ENCODE results near the gene BCLAF1.
"Not testable (repeated sequence)": the region's sequence is repeated elsewhere in the genome, so short reads cannot be mapped to it uniquely, and the experiment has no call there.

The BCLAF1 gene

DNA sequence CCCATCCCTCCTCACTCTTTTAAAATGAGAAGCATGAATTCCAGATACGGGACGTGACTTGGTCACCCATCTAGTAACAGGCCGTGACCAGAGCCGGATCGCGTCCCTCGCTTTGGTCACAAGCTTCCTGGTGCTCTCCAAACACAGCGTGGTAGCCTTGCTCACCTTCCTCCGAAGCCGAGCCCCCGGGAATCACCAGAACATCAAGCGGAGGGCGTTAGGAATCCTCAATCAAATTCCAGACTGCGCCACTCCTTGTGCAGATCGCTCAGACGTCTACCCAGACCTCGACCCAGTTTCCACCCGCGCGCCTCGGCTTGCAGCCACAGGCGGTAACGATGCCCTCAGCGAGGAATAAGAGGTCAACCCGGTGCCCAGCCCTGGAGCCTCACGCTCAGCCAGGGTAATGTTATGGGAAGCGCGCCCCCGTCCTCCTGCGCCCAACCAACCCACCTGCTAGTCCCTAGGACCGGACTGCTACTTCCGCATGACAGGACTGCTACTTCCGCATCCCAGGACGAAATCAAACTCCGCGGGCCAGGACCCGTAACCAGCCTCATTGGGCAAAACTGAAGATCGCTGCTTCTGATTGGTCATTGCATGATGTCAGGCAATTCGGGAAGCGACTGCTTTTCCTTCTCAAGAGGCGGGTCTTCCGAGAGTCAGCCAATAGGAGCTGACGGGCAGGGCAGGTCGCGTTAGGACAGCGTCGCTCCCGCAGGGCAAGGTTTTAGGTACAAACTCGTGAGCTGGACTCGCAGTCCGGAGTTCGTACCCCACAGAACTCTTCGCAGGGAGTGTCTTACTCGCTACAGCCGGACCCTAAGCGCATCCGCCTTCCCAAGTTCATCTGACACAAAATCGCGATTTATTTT lies 39.6 kb downstream of the BCLAF1 start, which contains the start of gene MTFR2:
Gene MTFR2 (minus strand): TSS at position 501 of the 875 bp plus-strand sequence. CDS start 1,212 bp downstream, outside the sequence.
- peak; percentile 97 for DNase-seq (ENCODE audit: low read depth)

DNA sequence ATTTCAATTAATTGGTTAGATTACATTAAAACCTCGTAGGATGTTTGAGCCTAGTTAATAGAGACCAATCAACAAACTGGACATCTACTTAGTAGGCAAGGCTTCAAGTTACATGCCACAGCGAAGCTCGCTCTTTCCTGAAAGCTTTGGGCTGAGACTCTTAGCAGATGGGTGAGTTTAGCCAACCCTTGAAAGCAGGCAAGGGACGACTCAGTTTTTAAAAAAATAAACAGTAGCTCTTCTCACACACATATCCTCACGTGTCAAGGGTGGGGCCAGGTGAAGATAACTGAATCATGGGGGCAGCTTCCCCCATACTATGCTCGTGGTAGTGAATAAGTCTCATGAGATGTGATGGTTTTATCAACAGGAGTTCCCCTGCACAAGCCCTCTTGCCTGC lies 40.3 kb downstream of the BCLAF1 start:
- no peak for DNase-seq (ENCODE audit: low read depth)

- no peak for DNase-seq (ENCODE audit: low read depth)
Measured at GRCh38 chr6:136244061-136244616, 45.5 kb downstream of the BCLAF1 start.

- DNase-seq (ENCODE audit: low read depth): no peak
Measured at GRCh38 chr6:136236466-136237293, 53.0 kb downstream of the BCLAF1 start.

DNA sequence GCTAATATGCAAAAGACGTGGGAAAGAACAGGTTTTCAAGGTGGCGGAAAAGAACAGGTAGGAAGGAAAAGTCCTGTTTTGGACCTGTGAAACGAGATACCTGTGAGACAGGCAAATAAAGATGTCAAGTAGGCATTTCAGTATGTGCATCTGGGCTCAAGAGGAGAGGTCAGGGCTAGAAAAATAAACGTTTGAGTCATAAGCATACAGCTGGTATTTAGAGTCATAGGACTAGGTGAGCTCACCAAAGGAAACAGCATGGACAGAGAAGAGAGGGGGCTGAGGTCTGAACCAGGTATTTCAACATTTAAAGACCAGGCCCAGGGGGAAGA lies 54.4 kb downstream of the BCLAF1 start:
- DNase-seq (ENCODE audit: low read depth): no peak

DNA sequence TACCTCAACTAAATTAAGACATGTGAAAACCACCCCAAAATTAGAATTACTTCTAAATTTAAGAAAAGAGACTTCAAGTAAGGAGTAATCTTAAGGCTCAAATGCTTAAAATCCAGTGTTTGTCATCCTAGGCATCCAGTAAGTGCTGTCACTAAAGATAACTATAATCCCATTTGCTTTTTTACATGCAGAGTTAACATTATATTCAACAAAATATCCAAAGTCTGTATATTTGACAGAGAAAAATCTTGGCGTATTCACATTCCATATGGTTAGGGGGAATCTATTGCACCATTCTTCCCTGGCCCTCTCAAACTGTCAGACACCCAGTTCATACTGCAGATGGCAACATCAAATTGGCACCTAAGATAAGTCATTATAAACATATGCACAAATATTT lies 56.9 kb downstream of the BCLAF1 start:
- no peak for DNase-seq (ENCODE audit: low read depth)

- DNase-seq (ENCODE audit: low read depth): no peak
Measured at GRCh38 chr6:136230219-136230853, 59.3 kb downstream of the BCLAF1 start.

DNA sequence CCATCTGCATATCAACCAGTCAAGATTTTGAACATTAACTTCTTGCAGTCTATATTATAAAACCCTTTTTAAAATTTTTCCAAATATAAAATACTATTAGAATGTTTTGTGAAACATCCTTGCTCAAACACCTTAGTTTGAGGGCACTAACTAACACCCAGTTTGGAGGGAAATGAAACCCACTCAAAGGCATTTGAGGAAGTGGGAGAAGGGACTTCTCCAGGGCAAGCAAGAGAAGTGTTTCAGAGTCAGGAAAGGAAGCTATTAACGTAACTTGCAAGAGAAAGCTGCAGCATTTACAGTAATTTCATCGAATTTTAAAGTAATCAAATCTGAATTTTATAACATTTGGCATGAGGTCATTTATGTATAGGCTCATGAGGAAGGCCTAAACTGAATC lies 60.8 kb downstream of the BCLAF1 start:
- DNase-seq (ENCODE audit: low read depth): no peak

GRCh38 chr6:136226674-136227377 lies 62.8 kb downstream of the BCLAF1 start:
- DNase-seq (ENCODE audit: low read depth): no peak

DNA sequence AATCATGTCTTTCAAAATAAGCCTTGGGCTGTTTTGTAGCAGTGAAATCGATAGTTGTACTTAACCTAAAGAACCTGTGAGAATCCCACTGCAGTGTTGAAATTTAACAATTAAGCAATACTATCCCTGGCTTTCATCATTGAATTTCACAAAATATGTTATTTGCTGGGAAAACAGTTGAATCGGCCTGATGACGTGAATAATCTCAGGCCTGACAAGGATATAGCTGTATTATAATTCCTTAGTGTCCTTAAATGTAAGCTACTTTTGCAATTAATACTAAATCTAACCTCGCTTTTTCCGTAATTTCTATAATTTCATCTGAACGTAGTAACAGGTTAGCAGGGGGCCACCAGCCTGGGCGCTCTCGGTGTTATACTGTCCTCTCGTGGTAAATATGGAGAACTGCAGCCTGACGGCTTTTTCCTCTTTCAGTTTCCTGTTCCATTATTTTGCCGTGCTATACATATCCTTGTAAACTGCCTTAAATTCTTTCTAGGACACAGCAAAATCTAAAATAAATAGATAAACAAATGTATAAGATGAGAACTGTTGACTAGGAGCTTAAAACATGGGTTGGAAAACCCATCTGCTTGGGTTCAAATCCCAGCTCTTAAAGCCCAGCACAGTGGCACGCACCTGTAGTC lies 63.5 kb downstream of the BCLAF1 start:
- no peak for DNase-seq (ENCODE audit: low read depth)

- DNase-seq (ENCODE audit: low read depth): no peak
Measured at GRCh38 chr6:136225496-136225895, 64.2 kb downstream of the BCLAF1 start.

DNA sequence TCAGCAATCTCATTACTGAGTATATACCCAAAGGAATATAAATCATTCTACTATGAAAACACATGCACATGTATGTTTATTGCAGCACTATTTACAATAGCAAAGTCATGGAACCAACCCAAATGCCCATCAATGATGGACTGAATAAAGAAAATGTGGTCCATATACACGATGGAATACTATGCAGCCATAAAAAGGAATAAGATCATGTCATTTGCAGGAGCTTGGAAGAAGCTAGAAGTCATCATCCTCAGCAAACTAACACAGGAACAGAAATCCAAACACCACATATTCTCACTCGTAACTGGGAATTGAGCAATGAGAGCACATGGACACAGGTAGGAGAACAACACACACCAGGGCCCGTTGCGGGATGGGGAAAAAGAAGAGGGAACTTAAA lies 64.7 kb downstream of the BCLAF1 start:
- not testable (repeated sequence) for DNase-seq (ENCODE audit: low read depth)

DNA sequence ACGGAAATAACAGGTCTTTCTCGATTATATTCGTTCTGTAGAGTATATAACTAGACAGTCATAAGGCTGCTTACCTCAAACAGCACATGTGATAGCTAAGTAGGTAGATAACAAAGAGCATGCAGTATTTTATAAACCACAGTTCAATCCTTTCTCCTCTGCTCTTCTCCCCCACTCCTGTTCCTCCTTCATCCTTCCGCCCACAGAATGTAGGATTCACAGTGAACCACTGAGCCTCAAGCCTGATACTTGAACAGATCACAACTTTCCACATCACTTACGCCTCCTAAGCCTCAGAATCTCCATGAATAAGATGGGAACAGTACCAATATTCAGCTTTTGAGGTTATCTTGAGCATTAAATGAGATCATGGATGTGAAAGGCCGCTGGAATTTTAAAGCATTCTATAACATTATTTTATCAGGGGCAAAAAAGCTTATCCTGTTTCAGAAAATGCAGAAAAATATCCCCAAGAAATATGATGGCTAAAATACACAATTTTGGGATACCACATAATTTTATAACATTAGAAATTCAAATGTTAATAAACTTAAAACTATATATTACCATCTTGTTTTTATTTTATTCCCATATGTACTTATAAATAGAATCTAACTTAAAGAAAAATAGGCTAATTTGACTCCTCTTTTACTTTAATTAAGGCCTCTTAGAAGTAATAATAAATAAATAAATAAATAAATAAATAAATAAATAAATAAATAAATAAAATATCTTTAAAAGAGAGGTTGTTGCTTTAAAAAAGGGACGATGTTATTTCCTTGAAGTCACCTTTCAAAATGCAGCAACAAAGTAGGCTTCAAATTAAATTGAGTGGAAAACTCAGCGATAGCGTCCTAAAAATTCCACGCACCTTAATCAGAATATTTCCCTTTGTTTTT lies 72.9 kb downstream of the BCLAF1 start:
- DNase-seq (ENCODE audit: low read depth): no peak

DNA sequence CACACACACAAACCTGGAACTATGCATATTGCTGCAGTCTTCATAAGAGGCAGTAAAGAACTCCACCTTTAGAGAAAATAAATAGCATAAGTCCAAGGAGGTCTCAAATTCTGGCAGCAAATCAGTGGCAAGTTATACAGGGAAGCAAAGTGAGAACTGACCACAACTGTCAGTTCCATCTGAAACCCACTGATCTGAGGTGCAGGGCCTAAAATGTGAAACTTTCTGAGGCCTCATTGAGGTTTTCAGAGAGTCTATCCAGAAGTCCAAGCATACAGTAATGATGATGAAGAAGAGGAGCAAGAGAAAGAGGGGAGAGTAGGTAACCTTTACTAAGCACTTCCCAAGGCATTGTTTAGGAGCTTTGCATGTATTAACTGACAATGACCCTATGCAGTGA lies 75.8 kb downstream of the BCLAF1 start:
- no peak for DNase-seq (ENCODE audit: low read depth)

DNA sequence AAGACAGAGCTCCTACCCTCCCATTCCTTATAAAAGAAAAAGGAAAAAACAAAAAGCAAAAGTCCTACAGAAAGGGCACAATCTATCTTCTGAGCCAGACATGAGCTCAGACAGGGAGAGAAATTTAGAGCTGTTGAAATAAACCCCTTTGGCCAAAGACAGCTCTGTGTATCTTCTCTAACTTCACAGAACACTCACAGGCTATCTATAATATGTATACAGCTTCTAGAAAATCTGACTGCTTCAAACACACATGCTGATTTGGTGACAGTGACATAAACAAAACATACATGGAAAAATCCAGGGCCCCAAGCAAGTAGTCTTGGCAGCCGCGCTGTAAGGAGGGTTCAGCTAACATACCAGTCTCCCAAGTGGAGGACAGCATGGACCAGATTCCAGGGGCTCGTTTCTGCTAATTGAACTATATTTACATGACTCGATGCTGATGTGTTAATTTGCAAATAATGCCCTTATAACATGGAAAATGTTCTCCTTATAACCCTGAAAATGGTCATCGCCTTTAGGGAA lies 76.6 kb downstream of the BCLAF1 start:
- DNase-seq (ENCODE audit: low read depth): no peak

GRCh38 chr6:136212608-136213007 lies 77.0 kb downstream of the BCLAF1 start:
- DNase-seq (ENCODE audit: low read depth): no peak

DNA sequence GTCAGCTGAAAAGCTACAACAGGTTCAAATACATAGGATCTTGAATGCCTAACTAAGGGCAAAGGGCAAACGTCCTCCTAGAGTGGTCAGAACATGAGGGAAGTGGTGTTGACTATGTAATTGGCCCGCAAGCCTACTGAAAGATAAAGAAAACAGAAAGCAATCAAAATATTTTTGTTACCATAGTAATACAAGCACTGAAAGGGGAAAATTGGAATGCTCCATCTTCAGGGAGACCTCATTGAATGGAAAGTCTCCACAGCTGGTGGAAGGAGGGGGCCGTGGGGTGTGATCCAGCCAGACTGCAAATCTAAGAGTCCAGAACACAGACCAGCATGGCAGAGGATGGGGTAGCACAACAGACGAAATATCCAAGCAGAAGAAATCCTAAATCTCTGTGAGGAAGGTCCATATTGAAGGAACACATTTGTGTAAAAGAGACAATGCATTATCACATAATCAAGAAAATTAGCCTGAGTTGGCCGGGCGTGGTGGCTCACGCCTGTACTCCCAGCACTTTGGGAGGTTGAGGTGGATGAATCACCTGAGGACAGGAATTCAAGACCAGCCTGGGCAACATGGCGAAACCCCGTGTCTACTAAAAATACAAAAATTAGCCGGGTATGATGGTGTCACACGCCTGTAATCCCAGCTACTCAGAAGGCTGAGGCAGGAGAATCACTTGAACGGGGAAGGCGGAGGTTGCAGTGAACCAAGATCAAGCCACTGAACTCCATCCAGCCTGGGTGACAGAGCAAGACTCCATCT lies 79.1 kb downstream of the BCLAF1 start:
- no peak for DNase-seq (ENCODE audit: low read depth)

DNA sequence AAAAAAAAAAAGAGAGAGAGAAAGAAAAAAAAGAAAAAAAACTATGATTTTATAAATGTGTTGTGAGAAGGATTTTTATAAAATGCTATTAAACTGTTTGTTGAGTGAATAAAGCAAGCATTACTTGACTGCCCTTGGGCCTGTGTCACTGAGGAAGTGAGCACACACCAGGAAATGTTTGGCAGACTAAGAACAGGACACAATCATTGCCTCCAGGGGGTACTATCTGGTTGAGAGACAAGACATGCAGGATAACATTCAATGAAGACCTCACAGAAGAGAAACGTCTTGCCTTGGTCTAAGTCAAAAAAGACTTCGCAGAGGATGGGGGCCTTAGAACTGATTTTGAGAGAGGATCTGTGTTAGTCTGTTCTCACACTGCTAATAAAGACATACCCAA lies 80.2 kb downstream of the BCLAF1 start:
- DNase-seq (ENCODE audit: low read depth): no peak

DNA sequence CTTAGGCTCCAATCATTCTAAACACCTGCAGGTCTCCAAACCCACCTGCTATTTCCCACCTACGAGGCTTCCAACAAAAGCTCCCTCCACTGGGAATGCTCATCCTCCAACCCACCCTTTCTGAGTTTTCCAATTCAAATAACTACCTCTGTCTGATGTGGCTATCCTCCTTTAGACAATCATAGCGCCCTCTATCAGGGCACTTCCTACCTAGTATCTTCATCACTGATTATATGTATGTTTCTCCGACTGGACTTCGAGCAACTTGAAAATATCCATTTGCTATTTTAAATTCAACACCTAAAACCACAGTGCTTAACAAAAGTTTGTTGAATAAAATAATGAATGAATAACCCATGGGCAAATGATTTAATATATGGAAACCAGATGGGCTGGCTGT lies 80.9 kb downstream of the BCLAF1 start:
- no peak for DNase-seq (ENCODE audit: low read depth)
